ENCODE data around the gene NINJ2. TPM values are rescaled to one million over a fixed set of nuclear protein-coding genes. Genes with fewer than 3 reads are reported as not detected.
A peak's percentile ranks its signal among the peaks of the same experiment; 100 is the strongest.

NINJ2 gene
- total and polyA plus RNA-seq, 3 experiments from 2014 or later, result 3.3 to 47.1 (median 4.2) TPM

DNA sequence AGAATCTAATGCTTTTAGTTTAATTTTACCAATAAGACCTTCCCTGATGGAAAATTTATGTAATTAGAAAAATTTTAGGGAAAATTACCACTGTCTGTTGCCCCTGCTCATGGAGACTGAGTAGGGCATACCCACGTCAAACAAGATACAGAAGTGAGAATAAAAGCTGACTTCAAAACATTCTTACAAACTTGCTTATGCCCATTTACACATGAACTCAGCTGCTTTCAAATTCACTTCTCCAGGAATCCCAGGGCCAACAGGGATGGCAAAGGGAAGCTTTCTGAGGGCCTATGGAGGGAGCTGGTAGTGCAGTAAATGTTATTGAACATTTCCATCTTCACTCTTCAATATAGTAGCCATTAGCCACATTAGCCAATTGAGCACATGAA, 4.8 kb upstream of the NINJ2 start:
- H3K27ac ChIP-seq (ENCODE audit: low read depth, low read length), result no peak overlapping the region
- DNase-seq, result no peak
- peaks cover 57 to 73% (median 69%) of the 10 kb centered on the region in 3 donors for H3K4me1 Mint-ChIP-seq
- no peaks in the 10 kb centered on the region for H3K36me3 ChIP-seq (ENCODE audit: insufficient read depth, low read length)
- no peaks in the 10 kb centered on the region for H3K27me3 ChIP-seq (ENCODE audit: insufficient read depth, low read length, poor library complexity, severe bottlenecking)
- no peaks in the 10 kb centered on the region for H3K9me3 Mint-ChIP-seq
- H3K27ac Mint-ChIP-seq, result peak overlapping the region in 7 of 8 donors; percentile 24 to 92 (median 89)
- H3K4me3 ChIP-seq (ENCODE audit: low read length), result no peak overlapping the region
- H3K4me1 ChIP-seq (ENCODE audit: insufficient read depth, low read length), result peaks cover 48% of the 10 kb centered on the region
- no peaks in the 10 kb centered on the region for H3K36me3 Mint-ChIP-seq
- CTCF ChIA-PET, result interaction anchor here (0.8 to 3.8 kb wide), 5 partner anchors 83 to 450 kb away, joined by 3 to 27 read pairs (median 3); partner anchors contain the start of gene WNK1
- no peaks in the 10 kb centered on the region for H3K9me3 ChIP-seq (ENCODE audit: low read length)
- peak overlapping the region in 4 of 7 donors; percentile 2 to 76 (median 60) for H3K4me3 Mint-ChIP-seq
- peaks cover 0 to 2% of the 10 kb centered on the region in 2 donors for H3K27me3 Mint-ChIP-seq
- POLR2A ChIA-PET, result interaction anchor here (0.7 to 0.9 kb wide), 3 partner anchors 15 to 451 kb away, joined by 3 to 4 read pairs (median 3); partner anchors contain the start of gene WNK1

DNA sequence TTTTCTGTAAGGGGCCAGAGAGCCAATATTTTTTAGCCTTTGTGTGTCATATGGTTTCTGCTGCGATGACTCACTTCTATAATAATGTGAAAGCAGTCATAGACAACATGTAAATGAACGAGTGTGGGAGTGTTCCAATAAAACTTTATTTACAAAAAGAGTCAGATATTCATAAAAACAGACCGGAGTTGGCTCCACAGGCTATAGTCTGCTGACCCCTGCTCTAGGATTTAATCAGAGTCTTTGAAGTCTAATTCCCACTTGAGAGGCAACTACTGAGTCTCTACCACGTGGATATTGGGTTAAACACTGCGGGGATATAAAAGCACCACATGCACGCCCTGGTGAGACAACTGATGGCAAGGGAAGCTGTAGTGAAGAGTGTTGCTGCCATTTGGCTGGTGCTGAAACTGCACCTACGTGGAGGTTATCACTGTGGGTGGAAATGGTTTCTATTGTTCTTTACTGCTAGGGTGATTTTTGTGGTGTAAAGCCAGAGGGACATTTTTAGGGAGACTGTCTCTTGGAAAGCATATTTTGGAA, 3.6 kb upstream of the NINJ2 start:
- H3K27ac ChIP-seq (ENCODE audit: low read depth, low read length), result peak overlapping the region; percentile 62
- POLR2A ChIA-PET, result interaction anchor here (0.6 to 2.1 kb wide), 2 partner anchors 84 to 90 kb away, joined by 3 to 23 read pairs; partner anchors contain the start of gene WNK1

DNA sequence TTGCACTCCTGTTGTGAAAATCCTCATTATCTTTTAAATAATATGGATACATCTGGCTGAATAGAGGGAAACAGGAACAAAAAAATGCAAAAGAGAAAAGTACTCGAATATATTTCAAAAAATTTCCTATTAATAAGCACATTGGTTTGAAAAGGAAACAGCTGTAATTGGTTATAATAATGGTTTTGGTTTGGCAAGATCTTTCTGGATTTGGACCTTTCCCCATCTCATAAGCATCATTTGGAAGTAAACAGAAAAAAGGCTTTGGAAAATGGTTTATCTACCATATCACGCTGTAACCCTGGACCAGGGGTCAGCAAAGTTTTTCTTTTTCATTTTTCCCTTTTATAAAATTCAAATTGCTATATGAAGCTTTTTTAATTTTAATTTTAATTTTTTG, 2.8 kb upstream of the NINJ2 start:
- Histone ChIP-seq H3K9me3 (ENCODE audit: low read length) (no peaks in the 10 kb centered on the region), H3K36me3 (ENCODE audit: insufficient read depth, low read length) (no peaks in the 10 kb centered on the region), H3K4me1 (ENCODE audit: insufficient read depth, low read length) (peaks cover 44% of the 10 kb centered on the region), H3K27me3 (ENCODE audit: insufficient read depth, low read length, poor library complexity, severe bottlenecking) (no peaks in the 10 kb centered on the region), H3K4me3 (ENCODE audit: low read length) (no peak overlapping the region), H3K27ac (ENCODE audit: low read depth, low read length) (no peak overlapping the region)
- ChIA-PET POLR2A (interaction anchor here (2.1 kb wide), 1 partner anchor 85 kb away, joined by 23 read pairs; the partner anchor contains the start of gene WNK1), CTCF (interaction anchor here (1.4 kb wide), 1 partner anchor 90 kb away, joined by 5 read pairs; no protein-coding TSS in a partner anchor)
- H3K9me3 Mint-ChIP-seq, result no peaks in the 10 kb centered on the region
- peaks cover 50 to 72% (median 68%) of the 10 kb centered on the region in 3 donors for H3K4me1 Mint-ChIP-seq
- no peaks in the 10 kb centered on the region for H3K27me3 Mint-ChIP-seq
- H3K36me3 Mint-ChIP-seq, result no peaks in the 10 kb centered on the region
- DNase-seq, result no peak
- peak overlapping the region in 1 of 7 donors; percentile 76 for H3K4me3 Mint-ChIP-seq
- H3K27ac Mint-ChIP-seq, result peak overlapping the region in 2 of 8 donors; percentile 66 to 94

More for the DNA sequence above, 3.6 kb upstream of the NINJ2 start:
- Histone ChIP-seq H3K27me3 (ENCODE audit: insufficient read depth, low read length, poor library complexity, severe bottlenecking) (no peaks in the 10 kb centered on the region), H3K9me3 (ENCODE audit: low read length) (no peaks in the 10 kb centered on the region), H3K36me3 (ENCODE audit: insufficient read depth, low read length) (no peaks in the 10 kb centered on the region), H3K4me3 (ENCODE audit: low read length) (no peak overlapping the region), H3K4me1 (ENCODE audit: insufficient read depth, low read length) (peaks cover 46% of the 10 kb centered on the region)
- Mint-ChIP-seq H3K36me3 (no peaks in the 10 kb centered on the region), H3K4me3 (peak overlapping the region; percentile 4 to 76 (median 63)), H3K27me3 (no peaks in the 10 kb centered on the region), H3K9me3 (no peaks in the 10 kb centered on the region), H3K27ac (peak overlapping the region; percentile 69 to 94 (median 90)), H3K4me1 (peaks cover 52 to 67% (median 66%) of the 10 kb centered on the region in 3 donors)
- CTCF ChIA-PET, result interaction anchor here (1.0 to 3.8 kb wide), 3 partner anchors 62 to 91 kb away, joined by 3 to 27 read pairs (median 3); partner anchors contain the start of gene WNK1
- peak in 2 of 5 donors; percentile 56 to 58 for DNase-seq

DNA sequence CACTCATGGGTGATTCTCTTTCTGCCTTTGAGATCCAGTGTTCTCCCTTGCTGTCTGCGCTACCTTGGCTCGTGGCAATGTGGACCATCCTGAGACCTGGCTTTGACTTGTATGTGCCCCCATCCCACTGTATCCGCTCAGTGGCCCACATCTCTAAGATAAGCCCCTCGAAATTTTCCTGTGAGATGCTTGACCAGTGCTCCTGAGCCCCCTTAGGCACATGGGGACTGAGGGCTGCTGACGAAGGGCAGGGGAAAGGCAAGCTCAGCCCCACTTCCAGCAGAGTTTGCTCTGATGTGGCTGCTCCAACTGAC, 1.5 kb upstream of the NINJ2 start:
- H3K27me3 Mint-ChIP-seq, result no peaks in the 10 kb centered on the region
- Histone ChIP-seq H3K27me3 (ENCODE audit: insufficient read depth, low read length, poor library complexity, severe bottlenecking) (no peaks in the 10 kb centered on the region), H3K9me3 (ENCODE audit: low read length) (no peaks in the 10 kb centered on the region), H3K27ac (ENCODE audit: low read depth, low read length) (no peak overlapping the region), H3K4me1 (ENCODE audit: insufficient read depth, low read length) (peaks cover 44% of the 10 kb centered on the region), H3K4me3 (ENCODE audit: low read length) (no peak overlapping the region), H3K36me3 (ENCODE audit: insufficient read depth, low read length) (no peaks in the 10 kb centered on the region)
- DNase-seq, result no peak
- POLR2A ChIA-PET, result no interaction called here
- peak overlapping the region in 5 of 8 donors; percentile 34 to 93 (median 78) for H3K27ac Mint-ChIP-seq
- no peaks in the 10 kb centered on the region for H3K9me3 Mint-ChIP-seq
- peaks cover 46 to 67% (median 60%) of the 10 kb centered on the region in 3 donors for H3K4me1 Mint-ChIP-seq
- H3K36me3 Mint-ChIP-seq, result no peaks in the 10 kb centered on the region
- CTCF ChIA-PET, result no interaction called here
- no peak overlapping the region for H3K4me3 Mint-ChIP-seq

DNA sequence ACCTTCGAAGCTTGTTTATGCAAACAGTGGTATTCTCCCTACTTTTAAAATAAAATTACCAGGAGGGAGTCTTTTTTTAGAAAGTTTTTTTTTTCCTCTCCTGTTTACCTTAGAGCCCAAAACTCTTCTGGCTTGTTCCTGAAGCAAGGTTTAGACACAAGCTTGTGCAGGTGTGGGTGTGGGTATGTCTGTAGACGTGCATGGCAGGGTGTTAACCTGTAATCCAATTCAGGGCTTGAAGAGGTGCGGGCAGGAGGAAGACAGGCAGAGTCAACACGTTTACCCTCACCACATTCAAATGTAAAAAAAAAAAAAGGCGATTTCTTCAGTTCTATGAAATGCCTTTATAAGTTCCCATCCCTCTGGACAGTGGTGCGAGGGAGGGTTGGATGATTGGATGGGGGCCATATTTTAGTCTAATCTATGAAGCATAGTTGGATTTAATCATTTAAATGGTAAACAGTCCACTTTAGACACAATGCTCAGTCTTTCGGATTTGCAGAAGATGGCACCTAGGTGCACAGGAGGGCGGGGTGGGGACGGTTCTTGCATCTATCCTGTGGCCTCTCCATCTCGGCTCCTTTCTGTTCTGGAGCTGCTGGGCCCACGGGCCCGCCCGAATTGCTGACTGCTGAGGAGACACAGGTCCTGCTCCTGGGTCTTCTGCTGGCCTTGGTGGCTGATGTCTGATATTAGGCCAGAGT, 982 bp upstream of the NINJ2 start:
- H3K27me3 ChIP-seq (ENCODE audit: insufficient read depth, low read length, poor library complexity, severe bottlenecking), result no peaks in the 10 kb centered on the region
- Mint-ChIP-seq H3K9me3 (no peaks in the 10 kb centered on the region), H3K36me3 (no peaks in the 10 kb centered on the region), H3K27me3 (no peaks in the 10 kb centered on the region), H3K4me3 (peak overlapping the region in 5 of 7 donors; percentile 10 to 87 (median 50)), H3K4me1 (peaks cover 43 to 67% (median 56%) of the 10 kb centered on the region in 3 donors), H3K27ac (peak overlapping the region in 5 of 8 donors; percentile 34 to 93 (median 78))
- H3K9me3 ChIP-seq (ENCODE audit: low read length), result no peaks in the 10 kb centered on the region
- no peaks in the 10 kb centered on the region for H3K36me3 ChIP-seq (ENCODE audit: insufficient read depth, low read length)
- H3K27ac ChIP-seq (ENCODE audit: low read depth, low read length), result no peak overlapping the region
- ChIA-PET CTCF (interaction anchor here (2.2 kb wide), 1 partner anchor 87 kb away, joined by 5 read pairs; no protein-coding TSS in a partner anchor), POLR2A (no interaction called here)
- no peak for DNase-seq
- no peak overlapping the region for H3K4me3 ChIP-seq (ENCODE audit: low read length)
- peaks cover 44% of the 10 kb centered on the region for H3K4me1 ChIP-seq (ENCODE audit: insufficient read depth, low read length)

DNA sequence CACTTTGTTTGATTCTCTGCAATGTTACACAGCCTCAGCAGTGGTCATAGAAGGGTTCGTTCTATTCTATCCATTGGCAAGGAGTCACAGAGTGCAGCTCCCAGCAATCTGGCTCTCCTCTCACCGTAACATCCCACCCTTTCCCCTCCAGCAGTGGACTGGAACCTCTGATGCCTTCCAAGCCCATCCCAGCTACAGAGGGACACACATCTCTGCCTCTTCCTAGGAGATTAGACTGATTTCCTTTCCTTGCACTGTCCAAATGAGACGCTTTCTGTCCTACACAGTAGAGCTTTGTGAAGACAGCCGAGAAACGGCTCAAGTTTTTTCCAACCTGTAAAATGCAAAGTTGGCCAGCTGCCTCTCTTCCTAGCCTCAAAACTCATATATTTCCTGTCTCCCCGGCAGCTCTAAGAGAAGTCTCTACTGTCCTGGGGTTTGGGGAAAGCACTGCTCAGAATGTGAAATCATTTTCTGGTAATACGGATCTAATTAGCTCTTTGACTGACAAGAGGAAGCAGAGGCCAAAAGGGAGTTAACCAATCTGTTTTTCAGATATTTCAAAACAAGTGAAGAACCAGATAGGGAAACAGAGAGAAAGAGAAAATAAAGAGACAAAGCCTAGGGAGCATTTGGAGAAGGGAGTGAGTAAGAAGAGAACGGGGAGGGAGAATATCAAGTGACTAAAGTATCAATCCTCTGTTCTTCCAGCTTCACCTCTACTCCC, 516 bp downstream of the NINJ2 start:
- H3K9me3 ChIP-seq (ENCODE audit: low read length), result no peaks in the 10 kb centered on the region
- H3K4me1 Mint-ChIP-seq, result peaks cover 35 to 58% (median 44%) of the 10 kb centered on the region in 3 donors
- H3K9me3 Mint-ChIP-seq, result no peaks in the 10 kb centered on the region
- peak overlapping the region; percentile 0 to 89 (median 84) for H3K4me3 Mint-ChIP-seq
- H3K36me3 Mint-ChIP-seq, result no peaks in the 10 kb centered on the region
- H3K27ac ChIP-seq (ENCODE audit: low read depth, low read length), result no peak overlapping the region
- H3K27me3 ChIP-seq (ENCODE audit: insufficient read depth, low read length, poor library complexity, severe bottlenecking), result no peaks in the 10 kb centered on the region
- H3K36me3 ChIP-seq (ENCODE audit: insufficient read depth, low read length), result no peaks in the 10 kb centered on the region
- peak overlapping the region in 7 of 8 donors; percentile 36 to 93 (median 89) for H3K27ac Mint-ChIP-seq
- H3K4me1 ChIP-seq (ENCODE audit: insufficient read depth, low read length), result peaks cover 34% of the 10 kb centered on the region
- ChIA-PET POLR2A (interaction anchor here (0.7 to 1.6 kb wide), 2 partner anchors 11 to 22 kb away, joined by 3 to 5 read pairs; no protein-coding TSS in a partner anchor), CTCF (interaction anchor here (1.4 to 2.2 kb wide), 2 partner anchors 88 to 152 kb away, joined by 4 to 5 read pairs; no protein-coding TSS in a partner anchor)
- H3K27me3 Mint-ChIP-seq, result no peaks in the 10 kb centered on the region
- peak overlapping the region; percentile 19 for H3K4me3 ChIP-seq (ENCODE audit: low read length)
- no peak for DNase-seq

DNA sequence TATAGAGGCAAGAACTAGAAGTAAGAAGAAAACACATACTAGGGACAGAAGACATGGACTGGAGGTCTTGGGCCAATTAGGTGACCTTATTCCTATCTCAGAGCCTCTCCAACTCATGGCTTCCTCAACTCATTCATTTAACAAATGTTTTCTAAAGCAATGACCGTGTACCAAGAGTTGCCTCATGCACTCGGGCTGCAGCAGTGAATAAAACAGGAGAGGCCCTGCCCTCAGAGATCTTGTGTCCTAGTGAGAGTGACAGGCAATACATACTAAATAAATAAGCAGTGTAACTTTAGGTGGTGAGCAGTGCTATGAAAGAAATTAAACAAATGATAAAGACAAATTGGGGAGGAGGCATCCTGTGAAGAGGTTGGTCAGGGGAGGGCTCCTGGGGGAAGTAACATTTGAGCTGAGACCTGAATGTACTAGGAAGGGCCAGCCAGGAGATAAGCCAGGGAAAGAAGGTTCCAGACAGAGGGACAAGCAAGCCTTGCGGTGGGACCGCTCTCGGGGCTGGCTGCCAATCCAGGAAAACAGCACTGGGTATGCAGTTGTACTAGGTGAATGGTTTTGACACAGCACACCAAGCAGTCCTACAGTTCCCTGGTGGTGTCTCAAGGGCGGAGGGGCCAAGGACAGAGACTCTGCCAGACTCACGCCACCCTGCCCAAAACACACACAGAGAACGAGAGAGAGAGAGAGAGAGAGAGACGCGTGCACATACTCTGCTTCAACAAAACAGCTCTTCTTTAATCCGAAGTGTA, 1.3 kb downstream of the NINJ2 start:
- Mint-ChIP-seq H3K27ac (peak overlapping the region in 7 of 8 donors; percentile 44 to 93 (median 89)), H3K36me3 (no peaks in the 10 kb centered on the region), H3K4me3 (peak overlapping the region; percentile 1 to 89 (median 84)), H3K27me3 (no peaks in the 10 kb centered on the region), H3K9me3 (no peaks in the 10 kb centered on the region), H3K4me1 (peaks cover 27 to 50% (median 36%) of the 10 kb centered on the region in 3 donors)
- ChIA-PET CTCF (interaction anchor here (1.4 to 2.2 kb wide), 4 partner anchors 89 to 152 kb away, joined by 4 to 6 read pairs (median 4); no protein-coding TSS in a partner anchor), POLR2A (interaction anchor here (0.6 to 1.6 kb wide), 3 partner anchors 12 to 95 kb away, joined by 3 to 5 read pairs (median 3); no protein-coding TSS in a partner anchor)
- no peak overlapping the region for H3K27ac ChIP-seq (ENCODE audit: low read depth, low read length)
- DNase-seq, result no peak
- H3K27me3 ChIP-seq (ENCODE audit: insufficient read depth, low read length, poor library complexity, severe bottlenecking), result no peaks in the 10 kb centered on the region
- H3K4me3 ChIP-seq (ENCODE audit: low read length), result no peak overlapping the region
- H3K36me3 ChIP-seq (ENCODE audit: insufficient read depth, low read length), result no peaks in the 10 kb centered on the region
- H3K4me1 ChIP-seq (ENCODE audit: insufficient read depth, low read length), result peaks cover 26% of the 10 kb centered on the region
- H3K9me3 ChIP-seq (ENCODE audit: low read length), result no peaks in the 10 kb centered on the region
